Skeletal muscle cell (primary cell): ENCODE measurements around the gene C11orf86.
"Not testable (repeated sequence)": the region's sequence is repeated elsewhere in the genome, so short reads cannot be mapped to it uniquely, and the experiment has no call there.

Experiments
- DNase-seq: peaks from one replicate; pipeline ENCODE4 v3.0.0-alpha.2; 2010; ENCODE audit warnings: low read depth
- H3K4me3 ChIP-seq: 2 replicates; pipeline ENCODE4 v1.5.1; 2011; ENCODE audit warnings: low read depth, mild to moderate bottlenecking, control low read depth, low read length, moderate library complexity

The C11orf86 gene, protein sequence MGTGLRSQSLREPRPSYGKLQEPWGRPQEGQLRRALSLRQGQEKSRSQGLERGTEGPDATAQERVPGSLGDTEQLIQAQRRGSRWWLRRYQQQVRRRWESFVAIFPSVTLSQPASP

DNA sequence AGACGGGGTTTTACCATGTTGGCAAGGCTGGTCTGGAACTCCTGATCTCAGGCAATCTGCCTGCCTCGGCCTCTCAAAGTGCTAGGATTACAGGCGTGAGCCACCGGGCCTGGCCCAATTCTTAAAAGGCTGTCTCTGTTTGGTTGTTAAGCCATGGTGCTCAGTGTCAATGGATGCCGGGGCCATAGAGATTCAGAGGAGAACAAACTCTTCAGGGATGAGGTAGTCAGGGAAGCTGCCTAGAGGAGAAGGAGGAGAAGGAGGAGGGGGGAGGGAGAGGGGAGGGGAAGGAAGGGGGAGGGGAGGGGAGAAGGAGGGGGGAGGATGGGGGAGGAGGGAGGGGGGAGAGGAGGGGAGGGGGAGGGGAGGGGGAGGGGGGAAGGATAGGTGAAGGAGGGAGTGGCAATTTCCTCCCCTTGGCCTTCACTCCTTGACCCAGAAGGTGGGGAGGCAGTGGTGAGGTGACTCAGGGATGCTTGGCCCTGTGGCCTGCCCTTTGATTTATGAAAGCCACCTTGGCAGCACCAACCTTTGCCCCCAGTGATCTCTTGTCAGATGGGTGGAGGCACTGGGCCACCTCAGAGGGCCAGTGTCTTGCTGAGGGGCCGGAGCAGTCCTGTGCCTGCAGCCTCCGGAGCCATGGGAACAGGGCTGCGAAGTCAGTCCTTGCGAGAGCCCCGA, at the start of gene C11orf86:
Gene C11orf86 (plus strand): TSS at position 581 of the 681 bp plus-strand sequence. CDS start 59 bp downstream, at position 640.
- no peak for DNase-seq
- no peak within 1 kb of the TSS for H3K4me3 ChIP-seq

DNA sequence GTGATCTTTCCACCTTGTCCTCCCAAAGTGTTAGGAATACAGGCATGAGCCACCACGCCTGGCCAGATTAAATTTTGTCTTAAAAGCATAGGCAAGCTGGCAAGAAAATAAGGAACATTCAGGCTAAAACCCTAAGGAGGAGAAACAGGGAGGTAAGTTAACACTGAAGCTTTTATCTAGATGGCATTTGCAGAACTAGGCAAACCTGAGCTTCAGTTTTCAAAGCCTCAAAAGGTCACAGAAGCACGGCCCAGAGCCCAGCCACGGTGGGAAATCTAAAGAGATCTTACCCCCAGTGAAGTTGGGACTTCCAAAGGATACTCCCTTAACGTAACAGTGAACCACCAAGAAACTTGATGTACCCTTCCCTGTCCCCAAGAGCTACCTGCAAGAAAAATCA, 45.4 kb upstream of the C11orf86 start:
- no peak for DNase-seq

DNA sequence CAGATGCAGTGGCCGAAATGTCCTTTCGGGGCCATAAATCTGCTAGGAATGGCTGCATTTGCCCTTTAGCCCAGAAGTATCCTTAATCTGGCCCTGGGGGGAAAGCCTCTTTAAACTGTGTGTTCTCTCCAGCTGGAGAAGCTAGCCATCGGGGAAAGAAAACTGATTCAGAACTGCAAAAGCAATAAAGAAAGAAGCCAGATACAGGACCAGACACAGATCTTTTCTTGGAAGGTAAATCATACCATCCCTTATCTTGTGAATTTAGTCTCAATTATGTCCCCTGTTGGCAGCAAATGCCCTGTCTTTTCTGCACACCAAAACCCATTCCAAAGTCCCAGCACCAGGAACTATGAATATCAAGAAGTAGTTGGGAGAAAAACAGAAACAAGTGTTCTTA, 42.6 kb upstream of the C11orf86 start:
- DNase-seq: no peak
- no peak overlapping the region for H3K4me3 ChIP-seq

More for the DNA sequence above, 45.4 kb upstream of the C11orf86 start:
- no peak overlapping the region for H3K4me3 ChIP-seq

DNA sequence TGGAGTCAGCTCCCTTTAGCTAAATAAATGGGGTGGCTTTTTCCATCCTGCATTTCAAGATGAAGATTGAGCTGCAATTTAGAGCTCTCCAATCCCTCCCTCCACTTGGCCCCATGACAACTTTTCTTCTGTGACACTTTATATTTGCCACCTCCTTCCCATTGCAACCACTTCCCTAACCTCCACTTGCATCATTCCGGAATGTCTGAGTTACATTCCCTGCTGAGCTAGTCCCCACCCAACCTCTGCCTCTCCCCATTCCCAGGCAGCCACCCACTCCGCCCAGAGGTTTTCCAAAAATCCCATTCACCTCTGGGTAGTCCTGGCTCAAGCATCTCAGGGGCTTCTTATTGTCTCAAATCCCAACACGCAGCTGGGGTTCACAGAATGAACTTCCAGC, 41.6 kb upstream of the C11orf86 start:
- no peak overlapping the region for H3K4me3 ChIP-seq
- DNase-seq: no peak

DNA sequence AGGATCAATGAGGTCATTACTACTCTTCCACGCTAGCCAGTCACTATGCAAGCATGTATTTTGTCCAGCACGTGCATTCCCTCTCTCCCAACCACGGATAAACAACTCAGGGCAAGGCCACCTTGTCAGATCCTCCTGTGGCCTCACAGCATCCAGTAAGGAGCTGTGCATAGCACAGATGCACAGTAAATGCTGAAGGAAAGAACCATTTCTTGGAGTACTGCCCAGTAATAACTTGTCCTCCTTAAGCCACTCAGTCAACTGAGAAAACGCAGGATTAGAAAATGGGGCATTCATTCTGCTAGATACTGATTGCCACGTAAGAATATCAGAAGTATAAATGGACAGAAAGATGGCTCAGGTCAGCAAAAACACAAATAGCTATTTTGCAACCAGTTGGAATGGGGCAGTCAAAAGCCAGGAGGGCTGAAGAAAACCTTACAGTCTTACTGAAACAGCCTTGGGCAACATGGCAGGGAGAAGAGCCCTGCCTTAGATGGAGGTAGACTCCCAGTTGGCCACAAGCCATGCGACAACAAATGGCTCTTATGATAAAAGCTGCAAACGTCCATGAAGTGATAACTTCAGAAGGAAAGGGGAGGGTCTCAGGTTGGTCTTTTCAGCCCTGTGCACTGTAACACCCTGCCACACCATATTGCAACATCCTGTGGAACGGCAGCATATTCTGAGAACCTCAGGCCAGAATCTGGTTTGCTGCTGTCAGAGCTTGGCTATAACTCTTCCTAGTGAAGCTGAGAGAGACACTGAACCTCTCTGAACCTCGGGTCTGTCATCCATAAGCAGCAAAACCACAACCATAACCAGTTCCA, 39.9 kb upstream of the C11orf86 start:
- DNase-seq: peak; percentile 64
- H3K4me3 ChIP-seq: no peak overlapping the region

DNA sequence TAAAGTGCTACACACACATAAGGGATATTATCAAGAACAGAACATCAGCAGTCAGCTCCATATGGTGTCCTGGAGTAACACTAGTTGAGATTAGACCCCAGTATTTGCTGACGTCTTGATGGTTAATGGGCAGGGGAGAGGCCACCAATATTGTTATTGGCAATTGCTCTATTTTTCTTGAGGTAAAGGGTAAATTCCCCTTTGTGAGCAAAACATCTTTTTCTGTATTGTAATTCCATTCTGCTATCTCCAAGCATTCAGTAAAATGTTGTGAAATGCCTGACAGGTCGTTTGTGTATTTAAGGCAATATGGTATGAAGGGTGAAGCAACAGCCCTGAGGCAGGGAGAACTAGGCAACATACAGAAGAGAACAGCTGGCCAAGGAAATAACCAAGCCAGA, 38.8 kb upstream of the C11orf86 start:
- peak; percentile 83 for DNase-seq
- no peak overlapping the region for H3K4me3 ChIP-seq

DNA sequence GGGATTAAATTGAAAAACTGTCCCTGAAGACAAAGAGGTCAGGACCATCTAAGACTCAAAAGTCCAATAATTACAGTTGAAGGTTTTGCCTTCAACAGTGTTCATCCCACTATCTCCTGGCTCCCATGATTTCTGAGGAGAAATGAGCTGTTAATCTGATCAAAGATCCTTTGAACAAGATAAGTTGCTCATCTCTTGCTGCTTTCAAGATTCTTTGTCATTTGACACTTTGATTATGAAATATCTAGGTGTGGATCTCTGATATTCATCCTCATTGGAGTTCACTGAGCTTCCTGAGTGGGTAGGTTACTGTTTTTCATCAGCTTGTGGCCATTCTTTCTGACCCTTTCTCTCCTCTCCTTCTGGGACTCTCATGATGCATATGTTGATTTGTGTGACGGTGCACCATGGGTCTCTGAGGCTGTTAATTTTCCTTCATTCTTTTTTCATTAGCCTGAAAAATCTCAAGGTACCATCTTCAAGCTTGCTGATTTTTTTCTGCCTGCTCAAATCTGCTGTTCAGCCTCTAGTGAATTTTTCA, 37.8 kb upstream of the C11orf86 start:
- no peak overlapping the region for H3K4me3 ChIP-seq
- no peak for DNase-seq

DNA sequence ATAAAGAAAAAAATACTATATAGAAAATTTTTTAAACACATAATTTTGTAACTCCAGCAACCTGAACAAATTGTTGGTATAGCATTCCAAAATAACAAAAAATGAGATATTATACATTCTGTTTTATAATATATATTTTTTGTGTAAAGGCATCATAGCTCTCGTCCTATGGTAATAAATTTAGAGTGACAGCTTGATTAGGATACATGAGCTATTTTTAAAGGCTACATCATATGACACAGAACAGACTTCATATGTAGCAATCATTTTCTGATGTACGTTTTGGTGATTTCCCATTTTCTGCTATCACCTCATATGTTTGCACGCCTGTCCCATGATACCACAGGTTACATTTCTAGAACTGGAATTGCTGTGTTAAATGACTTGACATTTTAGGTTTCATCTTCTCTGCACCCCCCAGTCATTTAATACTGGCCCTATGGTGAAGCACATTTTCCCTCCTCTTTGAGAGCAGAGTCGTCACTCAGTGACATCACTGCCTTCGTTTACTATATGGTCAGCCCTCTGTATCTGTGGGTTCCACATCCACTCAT, 36.4 kb upstream of the C11orf86 start:
- DNase-seq: no peak
- H3K4me3 ChIP-seq: no peak overlapping the region

DNA sequence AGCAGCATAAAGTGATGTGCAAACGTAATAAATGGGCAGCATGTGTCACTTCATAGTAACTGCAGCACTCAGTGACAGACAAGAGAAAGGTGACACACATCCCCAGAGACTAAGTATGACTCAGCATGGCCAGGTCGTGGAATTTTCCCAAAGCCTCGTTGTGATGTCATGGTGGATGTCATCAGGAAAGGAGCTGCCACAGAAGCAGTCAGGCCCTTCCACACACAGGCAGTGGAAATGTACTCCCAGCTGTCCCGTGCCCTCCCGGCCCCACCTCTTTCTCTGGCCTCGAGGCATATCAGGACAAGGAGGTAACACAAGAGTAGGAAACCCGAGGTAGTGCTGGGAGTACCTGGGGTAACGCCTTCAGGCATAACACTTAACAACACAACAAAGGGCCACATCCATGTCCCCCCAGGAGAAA, 25.0 kb upstream of the C11orf86 start:
- no peak for DNase-seq
- H3K4me3 ChIP-seq: no peak overlapping the region

DNA sequence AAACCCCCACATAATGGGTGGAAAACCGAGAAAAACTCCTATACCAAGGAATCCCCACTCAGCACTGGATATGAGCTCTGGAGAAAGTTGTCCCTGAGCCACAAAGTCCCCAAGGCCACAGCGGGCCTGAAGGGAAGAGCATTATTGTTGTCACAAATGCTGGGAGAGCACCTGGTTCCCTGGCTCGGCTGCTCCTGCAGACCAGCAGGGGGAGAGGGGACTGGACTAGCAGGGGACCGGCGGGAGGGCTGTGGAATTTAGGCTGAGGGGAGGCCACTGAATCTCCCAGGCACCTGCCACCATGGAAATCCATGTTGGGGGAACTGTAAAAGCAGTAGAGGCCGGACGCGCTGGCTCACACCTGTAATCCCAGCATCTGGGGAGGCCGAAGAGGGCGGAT, 24.0 kb upstream of the C11orf86 start:
- no peak overlapping the region for H3K4me3 ChIP-seq
- no peak for DNase-seq

DNA sequence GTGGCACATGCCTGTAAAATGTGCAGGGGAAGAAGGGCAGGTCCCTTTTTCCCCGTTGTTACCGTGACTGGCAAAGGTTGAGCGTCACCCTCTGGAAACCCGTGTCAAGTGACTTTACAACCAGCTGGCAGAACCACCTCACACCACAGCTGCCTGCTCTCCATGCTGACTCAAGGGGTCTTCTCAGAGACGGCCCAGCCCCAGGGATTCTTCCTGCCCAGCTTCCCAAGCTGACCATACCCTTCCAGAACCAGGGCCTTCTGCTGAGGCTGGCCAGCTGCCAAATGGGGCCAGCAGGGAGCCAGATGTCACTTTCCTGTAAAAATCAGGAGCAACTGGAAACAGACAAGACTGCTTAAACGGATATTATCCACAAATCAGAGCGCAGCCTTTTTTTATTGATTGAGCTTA, 23.2 kb upstream of the C11orf86 start:
- no peak overlapping the region for H3K4me3 ChIP-seq
- peak; percentile 60 for DNase-seq

DNA sequence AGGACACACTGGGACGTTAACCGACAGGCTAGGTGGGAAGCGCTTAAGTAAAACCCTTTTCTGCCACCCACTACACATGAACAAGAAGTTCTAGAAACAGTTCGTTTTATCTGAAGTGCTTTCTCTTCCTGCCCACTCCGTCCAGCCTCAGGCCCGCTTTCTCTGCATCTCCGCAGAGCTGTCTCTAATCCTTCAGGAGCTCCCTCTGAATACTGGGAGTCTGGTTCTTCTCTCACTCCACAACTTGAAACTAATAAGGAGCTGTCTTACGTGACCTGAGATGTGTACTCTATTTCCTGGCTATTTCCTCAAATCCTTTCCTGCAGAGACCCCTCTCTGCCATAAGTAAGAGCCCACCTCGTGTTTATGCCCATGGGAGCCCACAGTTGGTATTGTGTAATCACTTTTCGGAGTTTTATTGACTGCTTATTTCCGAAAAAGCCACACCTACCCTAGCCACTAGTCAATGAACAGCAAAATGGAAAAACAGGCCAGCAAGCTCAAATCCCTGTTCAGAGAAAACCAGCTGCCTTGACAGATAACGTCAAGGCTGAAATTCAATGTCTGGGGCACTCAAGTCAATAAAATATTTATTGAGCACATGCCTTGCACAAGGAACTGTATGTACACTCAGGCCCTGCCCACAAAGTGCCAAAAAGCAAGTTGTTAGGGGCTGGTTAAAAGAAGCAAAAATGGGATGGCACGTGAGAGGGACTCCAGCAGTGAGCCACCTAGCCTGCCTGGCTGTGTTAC, 21.8 kb upstream of the C11orf86 start:
- no peak overlapping the region for H3K4me3 ChIP-seq
- no peak for DNase-seq

DNA sequence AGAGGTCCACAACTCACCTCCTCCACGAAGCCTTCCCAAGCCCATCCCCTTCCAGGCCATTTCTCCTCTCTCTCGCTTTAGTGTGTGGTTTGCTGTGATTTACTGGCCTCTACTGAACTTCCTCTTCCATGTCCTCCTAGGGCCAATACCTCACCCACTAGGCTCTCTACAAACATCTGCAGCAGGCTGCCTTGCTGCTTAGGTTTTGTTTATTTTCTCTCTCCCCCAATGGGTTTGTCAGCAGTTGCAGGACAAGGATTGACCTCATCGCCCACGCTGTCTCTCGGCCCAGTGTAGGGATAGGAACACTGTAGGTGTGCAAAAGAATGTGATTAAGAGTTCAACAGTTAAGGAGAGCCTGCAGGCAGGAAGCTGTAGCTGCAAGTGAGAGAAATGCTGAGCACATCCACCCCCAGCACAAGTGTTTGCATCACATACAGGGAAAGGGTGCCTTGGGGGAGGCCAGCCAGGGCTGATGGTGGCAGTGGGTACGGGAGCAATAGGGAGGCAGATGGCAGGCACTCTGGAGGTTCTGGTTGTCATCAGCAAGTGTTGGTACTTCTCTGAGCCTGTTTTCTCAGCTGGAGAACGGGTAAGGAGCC, 18.3 kb upstream of the C11orf86 start:
- DNase-seq: peak; percentile 89
- peak overlapping the region; percentile 71 for H3K4me3 ChIP-seq

DNA sequence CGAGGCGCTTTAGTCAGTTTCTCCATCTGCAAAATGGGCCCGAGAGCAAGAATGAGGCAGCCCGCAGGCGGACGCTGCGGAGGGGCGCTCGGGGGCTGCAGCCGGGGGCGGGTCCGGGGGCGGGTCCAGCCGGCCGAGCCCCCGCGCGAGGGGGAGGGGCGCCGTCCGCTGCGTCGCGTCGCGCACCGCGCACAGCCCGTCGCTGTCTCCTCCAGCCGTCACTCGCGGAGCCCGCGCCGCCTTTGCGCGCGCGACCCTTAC, 17.2 kb upstream of the C11orf86 start:
- H3K4me3 ChIP-seq: peak overlapping the region; percentile 71
- no peak for DNase-seq

DNA sequence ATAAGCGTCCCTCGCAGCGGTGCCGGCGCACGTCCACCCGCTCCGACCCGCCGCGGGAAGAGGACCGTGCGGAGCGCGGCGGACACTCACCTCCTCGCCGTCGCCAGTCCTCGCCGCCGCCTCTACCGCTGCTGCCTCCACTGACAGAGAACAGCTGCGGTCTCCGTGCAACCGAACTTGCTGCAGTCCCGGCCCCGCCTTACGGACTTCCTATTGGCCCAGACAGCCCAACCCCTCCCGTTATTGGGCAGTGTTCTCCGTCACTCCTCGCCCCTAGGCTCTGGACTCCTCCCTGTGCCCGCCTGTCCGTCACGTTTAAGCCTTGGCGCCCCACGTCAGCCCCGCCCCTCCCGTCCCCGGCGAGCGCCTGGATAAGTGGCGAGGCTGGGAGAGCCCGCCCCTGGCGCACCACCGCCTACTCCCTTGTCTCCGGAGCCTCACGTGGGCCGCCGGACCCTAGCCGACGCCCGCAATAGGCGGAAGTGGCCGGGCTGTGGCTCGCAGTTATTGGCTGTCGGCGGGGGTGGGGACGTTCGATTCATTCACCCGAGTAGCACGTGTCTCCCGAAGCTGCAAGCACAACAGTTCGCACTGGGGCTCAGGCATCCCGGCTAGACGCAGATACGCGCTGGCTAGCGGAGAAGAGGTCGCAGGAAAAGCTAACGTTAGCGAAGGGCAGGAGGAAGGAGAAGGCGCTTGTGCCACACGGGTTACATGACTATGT, 16.7 kb upstream of the C11orf86 start, which contains the start of gene PC:
Gene PC (minus strand): TSS at position 152 of the 724 bp plus-strand sequence. CDS start 86,224 bp downstream, outside the sequence.
- H3K4me3 ChIP-seq: peak within 1 kb of the TSS; percentile 71
- DNase-seq: peak; percentile 100

DNA sequence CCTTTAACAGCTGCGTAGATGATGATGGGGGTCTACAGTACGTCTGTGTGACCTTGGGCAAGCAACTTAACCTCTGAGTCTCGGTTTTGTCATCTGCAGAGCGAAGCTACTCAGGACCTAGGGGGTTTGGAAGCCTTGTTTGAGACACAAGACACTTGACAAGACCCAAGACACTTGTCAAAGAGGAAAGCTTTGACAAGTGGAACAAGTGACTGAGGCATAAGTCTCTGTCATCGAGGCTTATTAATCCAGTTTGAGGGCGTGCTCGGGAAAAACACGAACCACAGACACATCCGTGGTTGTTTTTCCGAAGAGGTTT, 16.2 kb upstream of the C11orf86 start:
- DNase-seq: no peak
- peak overlapping the region; percentile 71 for H3K4me3 ChIP-seq

DNA sequence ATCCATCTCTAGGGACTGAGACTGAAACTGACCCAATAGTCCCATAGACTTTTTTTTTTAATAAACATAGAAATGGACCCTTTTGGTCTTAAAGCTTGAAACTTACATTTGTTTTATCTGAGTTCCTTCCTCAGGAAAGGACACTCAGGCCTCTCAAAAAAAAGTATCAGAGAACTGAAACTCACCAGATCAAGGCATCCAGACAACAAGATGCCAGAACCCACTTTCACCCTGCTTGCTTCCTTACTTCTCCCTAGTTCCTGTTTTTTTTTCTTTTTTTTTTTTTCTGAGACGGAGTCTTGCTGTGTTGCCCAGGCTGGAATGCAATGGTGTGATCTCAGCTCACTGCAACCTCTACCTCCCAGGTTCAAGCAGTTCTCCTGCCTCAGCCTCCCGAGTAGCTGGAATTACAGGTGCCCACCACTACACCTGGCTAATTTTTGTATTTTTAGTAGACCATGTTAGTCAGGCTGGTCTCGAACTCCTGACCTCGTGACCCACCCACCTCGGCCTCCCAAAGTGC, 13.4 kb upstream of the C11orf86 start:
- H3K4me3 ChIP-seq, DNase-seq: not testable (repeated sequence)

DNA sequence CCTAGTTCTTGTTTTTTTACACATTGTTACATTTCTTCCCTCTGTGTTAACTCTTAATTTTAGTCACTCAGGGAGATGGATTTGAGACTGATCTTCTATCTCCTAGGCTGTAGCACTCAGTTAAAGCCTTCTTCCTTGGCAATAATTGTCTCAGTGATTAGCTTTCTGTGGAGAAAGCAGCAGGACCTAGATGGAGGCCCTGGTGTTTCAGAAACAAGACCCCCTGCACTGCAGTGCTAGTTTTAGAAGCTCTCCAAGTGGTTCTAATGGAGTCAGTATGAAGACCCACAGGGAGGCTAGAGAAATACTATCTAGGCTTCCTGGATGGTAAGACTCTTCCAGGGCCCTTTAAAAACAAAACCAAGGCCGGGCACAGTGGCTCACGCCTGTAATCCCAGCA, 12.9 kb upstream of the C11orf86 start:
- no peak for DNase-seq
- H3K4me3 ChIP-seq: no peak overlapping the region
